GM18907 (cell line): ENCODE measurements around the gene GZF1.

ENCODE experiments used
- ATAC-seq: cut with Tn5 transposase; IDR thresholded peaks from one replicate; pipeline ENCODE4 v1.9.1; 2021; ENCODE audit warnings: mild to moderate bottlenecking, moderate library complexity; ENCODE audit not compliant: unreplicated experiment

The GZF1 gene

DNA sequence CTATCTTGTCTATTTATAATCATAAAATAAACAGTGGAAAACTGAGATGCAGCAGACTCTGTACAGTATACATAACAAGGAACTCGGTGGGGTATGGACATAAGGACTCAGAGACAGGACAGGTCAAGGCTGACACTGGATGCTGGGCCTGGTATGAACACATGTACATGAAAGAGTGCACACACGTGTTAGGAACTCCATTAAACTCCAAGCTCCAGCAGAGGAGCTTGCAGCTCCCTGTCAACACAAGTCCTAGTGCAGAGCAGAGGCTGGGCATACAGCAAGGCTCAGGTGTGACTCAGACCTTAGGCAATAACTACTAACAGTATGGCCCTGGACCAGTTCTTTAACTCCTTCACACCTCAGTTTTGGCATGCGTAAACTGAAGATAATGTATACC lies 42.2 kb downstream of the GZF1 start:
- no peak for ATAC-seq

GRCh38 chr20:23406880-23407279 lies 44.9 kb downstream of the GZF1 start:
- ATAC-seq, result no peak

DNA sequence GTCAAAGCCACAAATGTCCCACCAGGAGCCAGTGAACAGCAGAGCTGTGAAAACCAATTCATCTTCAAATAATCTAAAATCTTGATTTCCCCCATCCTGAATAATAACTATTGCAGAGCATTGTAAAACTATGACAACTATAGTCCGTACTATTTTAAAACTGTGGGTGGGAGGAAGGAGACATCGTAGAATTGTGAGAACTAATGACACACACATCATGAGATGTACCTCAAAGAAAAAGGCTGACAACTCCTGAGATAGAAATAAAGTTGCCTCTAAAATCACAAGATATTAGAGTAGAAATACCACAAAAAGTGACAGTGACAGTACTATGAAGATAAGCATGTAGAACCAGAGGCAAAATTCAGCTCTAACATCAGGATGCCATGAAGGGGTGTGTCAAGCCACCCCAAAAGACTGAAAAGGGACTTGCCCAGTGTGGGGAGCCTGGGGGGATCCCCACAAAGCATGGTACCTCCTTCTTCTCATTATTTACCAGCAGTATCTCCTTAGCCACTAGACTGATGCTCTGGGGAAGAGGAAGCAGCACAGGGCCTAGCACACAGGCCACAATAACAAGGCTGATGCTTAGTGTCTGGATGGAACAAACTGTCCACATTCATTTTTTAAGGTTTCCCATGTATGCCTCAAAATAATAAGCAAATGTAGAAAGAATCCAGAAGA lies 45.9 kb downstream of the GZF1 start:
- peak; percentile 86 for ATAC-seq

DNA sequence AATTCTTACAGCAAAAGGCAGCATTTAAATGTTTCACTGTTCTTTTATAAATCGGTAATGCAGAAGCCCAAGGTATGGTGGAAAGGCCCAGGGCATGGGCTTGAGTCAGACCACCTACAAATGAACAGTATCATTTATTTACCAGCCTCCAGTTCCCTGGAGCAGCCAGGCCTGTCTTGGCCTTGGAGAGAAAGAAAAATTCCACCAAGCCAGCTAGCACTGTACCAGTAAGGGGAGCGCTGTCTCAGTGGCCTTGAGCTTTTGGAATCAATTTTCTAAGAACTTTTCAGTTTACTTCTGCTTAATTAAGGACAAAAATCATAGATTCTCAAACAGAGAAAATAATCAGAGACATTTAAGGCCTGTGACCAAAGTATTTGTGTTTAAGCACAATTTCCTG lies 47.0 kb downstream of the GZF1 start:
- no peak for ATAC-seq

- no peak for ATAC-seq
These were observed 47.8 kb downstream of the GZF1 start for GRCh38 chr20:23409800-23410199.

DNA sequence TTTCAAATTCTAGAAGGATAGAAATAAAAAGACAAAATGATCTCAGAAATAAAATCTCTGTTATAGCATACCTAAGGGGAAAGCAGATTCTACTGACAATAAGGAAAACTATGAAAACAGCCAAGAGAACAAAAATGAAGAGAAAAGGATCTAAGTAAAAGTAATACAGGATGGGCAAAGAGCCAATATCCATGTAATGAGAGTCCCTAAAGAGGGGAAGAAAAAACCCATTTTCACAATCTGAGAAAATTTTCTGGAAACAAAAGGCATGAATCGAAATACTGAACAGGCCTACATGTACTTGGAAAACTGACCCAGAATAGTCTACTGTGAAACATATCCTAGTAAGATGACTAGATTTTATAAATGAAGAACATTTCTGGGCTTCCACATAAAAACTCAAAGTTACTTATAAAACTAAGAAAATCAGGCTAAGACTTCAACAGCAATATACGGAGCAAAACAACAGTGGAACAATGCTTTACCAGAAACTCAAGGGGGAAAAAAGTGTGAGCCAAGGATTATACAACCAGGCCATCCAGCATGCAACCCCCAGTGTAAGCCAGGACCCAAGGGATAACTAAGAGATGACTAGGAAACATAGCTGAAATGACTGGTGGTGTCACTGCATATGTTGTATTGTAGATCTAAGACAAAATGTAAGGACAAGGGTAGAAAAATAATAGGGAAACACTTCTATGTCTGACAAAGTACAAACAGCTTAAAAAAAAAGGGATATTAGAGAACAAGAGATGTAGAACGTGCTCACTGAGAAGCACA lies 49.1 kb downstream of the GZF1 start:
- no peak for ATAC-seq

GRCh38 chr20:23412026-23412425 lies 50.0 kb downstream of the GZF1 start:
- ATAC-seq, result no peak

DNA sequence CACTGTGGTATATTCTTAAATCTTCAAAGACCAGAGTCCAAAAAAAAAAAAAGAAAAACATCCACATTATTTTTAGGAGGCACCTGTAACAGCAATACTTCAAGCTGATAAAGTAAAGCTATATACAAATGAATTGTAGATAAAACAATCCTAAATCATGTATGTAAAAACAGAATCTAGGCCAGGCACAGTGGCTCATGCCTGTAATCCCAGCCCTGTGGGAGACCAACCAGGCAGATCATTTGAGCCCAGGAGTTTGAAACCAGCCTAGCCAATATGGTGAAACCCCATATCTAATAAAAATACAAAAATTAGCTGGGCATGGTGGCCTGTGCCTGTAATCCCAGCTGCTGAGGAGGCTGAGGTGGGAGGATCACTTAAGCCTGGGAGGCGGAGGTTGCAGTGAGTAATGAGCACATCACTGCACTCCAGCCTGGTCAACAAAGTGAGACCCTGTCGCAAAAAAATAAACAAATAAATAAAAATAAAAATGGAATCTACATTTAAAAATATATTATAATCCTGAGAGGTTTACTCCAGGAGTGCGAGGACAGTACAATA lies 52.0 kb downstream of the GZF1 start:
- no peak for ATAC-seq

- no peak for ATAC-seq
These were observed 52.7 kb downstream of the GZF1 start for GRCh38 chr20:23414526-23415188.

DNA sequence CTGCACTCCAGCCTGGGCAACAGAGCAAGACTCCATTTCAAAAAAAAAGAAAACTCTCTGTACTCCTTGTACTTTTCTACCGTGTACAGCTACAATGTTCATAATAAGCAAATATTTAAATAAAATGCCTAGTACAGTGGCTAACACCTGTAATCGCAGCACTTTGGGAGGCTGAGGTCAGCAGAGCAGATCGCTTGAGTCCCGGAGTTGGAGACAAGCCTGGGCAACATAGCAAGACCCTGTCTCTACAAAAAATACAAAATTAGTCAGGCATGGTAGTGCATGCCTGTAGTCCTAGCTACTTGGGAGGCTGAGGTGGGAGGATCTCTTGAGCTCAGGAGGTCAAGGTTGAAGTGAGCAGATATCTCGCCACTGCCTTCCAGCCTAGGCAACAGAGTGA lies 53.6 kb downstream of the GZF1 start:
- no peak for ATAC-seq

DNA sequence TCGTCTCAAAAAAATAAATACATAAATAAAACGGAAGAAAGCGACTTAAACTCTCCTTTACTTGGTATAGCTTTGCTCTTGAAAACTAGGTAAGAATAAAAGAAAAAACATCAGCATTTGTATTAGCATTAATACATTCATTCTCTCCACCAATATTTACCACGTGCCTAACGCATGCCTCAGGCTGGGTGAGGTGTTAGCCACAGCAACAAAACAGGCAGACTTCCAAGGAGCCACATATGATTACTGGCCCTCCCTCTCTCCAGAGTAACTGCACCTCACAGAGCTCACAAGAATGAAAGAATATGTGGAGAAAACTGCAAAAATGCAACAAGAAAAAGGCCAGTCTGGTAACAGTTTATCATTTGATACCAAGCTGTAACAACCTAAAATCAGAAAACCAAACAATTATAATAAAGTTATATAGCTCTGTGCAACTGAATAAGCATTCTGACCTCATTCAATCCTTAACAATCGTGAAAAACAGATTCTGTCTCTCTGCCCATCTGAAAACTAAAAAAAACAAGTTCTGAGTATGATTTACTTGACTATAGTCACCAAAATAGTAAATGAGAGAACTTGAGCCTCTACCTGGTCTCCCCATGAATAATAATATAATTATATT lies 54.1 kb downstream of the GZF1 start:
- ATAC-seq, result no peak

DNA sequence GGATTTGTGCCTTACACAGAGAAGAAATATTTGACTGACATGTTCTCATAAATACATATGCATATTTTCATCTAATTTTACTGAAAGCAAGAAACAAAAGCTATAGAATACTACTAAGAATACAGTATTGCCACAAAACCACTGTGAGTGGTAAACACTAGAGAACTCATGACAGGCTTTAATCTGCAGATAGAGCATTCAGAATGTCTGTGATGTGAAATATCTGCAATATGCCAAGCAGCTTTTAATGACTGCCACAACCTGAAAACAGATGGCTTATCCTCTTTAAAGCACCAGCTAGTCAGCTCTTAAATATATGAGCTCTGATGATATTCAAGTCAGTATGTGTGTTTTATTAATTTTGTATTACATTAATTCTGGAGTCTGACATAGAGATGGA lies 55.9 kb downstream of the GZF1 start:
- ATAC-seq, result no peak

- no peak for ATAC-seq
These were observed 57.6 kb downstream of the GZF1 start for GRCh38 chr20:23419657-23419994.

- ATAC-seq, result peak; percentile 29
These were observed 58.3 kb downstream of the GZF1 start for GRCh38 chr20:23419995-23420901.

DNA sequence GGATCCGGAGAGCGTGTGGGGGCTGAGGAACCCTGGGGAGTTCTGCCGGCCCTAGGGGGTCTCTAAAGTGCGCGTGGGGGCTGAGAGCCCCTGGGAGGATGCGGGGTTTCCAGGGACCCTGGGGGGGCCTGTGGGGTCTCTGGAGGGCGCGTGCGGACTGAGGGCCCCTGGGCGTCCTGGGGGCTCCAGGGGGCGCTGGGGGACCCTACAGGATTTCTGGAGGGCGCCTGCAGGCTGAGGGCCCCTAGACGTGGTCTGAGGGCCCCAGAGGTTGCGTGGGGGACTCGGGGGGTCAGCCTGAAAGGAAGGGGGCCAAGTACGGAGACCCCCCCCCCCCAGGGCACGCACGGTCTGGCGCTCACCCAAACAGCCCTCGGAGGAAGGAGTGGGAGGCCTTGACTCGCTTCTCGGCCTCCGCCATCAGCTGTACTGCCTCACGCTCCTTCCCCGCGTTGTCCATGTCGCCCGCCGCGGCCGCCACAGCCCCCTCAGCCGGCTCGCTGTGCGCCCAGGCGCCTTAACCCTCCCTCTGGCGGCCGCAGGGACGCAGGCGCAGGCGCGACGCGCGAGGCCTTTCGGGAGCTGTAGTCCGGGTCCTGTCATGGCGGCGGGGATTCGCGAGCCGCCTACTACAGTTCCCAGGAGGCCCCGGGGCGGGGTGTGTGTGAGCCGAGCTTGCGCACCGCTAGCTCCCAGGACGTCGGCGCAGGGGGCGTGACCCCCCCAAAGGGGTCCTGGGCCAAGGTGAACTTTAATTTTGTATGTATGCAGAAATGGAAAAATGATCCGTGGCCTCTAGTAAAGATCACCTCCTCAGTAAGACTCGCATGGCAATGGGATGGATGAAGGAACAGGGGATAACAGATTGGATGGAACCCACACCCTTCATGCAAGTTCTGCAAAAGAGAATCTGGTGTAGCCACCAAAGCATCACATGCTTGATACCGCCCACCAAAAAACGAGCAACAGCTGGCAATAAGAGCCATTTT lies 59.3 kb downstream of the GZF1 start, which contains the start of gene NAPB:
Gene NAPB, minus strand, starts transcription at position 546 of the 989 bp plus-strand sequence. Its CDS starts 86 bp downstream, at position 460.
- ATAC-seq, result peak; percentile 97
